ENCODE measurements around the gene RBMX2.

DNA sequence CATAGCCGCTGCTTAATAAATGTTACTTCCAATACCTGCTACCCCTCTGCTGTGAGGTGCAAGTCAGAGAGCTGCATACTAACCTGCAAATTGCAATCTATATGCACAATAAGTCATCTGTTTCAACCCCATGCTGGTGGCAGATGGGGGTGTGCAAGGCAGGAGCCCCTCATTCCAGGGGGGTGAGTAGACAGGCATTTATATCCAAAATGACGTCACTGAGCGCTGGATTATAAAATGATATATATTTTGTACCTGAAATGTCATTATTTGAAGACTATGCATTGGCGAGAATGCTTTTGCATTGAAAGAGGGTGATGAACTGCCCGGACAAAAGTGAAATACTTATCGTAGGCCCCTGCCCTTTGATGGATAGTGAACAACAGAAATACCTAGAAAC, 24.7 kb downstream of the RBMX2 start:
- TF ChIP-seq EZH2 (IDR thresholded peaks at IDR 0.05), result no peak
- no peak for TF ChIP-seq POLR2AphosphoS5 (IDR thresholded peaks at IDR 0.05; ENCODE audit: borderline replicate concordance, low read depth, low read length)

Measured in SK-N-MC (cell line).